GM21737 (cell line): ENCODE measurements around the gene BANP.
"Not testable (repeated sequence)": the region's sequence is repeated elsewhere in the genome, so short reads cannot be mapped to it uniquely, and the experiment has no call there.

Source experiments
- ATAC-seq: cut with Tn5 transposase; IDR thresholded peaks from one replicate; pipeline ENCODE4 v1.9.1; 2021; ENCODE audit warnings: mild to moderate bottlenecking, moderate library complexity; ENCODE audit not compliant: unreplicated experiment

Gene BANP

GRCh38 chr16:88013766-88014251, 62.6 kb downstream of the BANP start:
- no peak for ATAC-seq

- ATAC-seq = no peak
Observed at GRCh38 chr16:88014252-88014781, 63.1 kb downstream of the BANP start.

- no peak for ATAC-seq
Observed at GRCh38 chr16:88014954-88015805, 63.9 kb downstream of the BANP start.

GRCh38 chr16:88015806-88016140, 64.5 kb downstream of the BANP start:
- no peak for ATAC-seq

- not testable (repeated sequence) for ATAC-seq
Observed at GRCh38 chr16:88016386-88016785, 65.2 kb downstream of the BANP start.

GRCh38 chr16:88016964-88017363, 65.7 kb downstream of the BANP start:
- no peak for ATAC-seq

GRCh38 chr16:88017587-88018101, 66.4 kb downstream of the BANP start:
- ATAC-seq = no peak

- not testable (repeated sequence) for ATAC-seq
Observed at GRCh38 chr16:88018382-88018781, 67.1 kb downstream of the BANP start.

GRCh38 chr16:88019041-88019820, 68.0 kb downstream of the BANP start:
- not testable (repeated sequence) for ATAC-seq

GRCh38 chr16:88019821-88020515, 68.7 kb downstream of the BANP start:
- ATAC-seq = no peak

- no peak for ATAC-seq
Observed at GRCh38 chr16:88020516-88020885, 69.3 kb downstream of the BANP start.

- ATAC-seq = not testable (repeated sequence)
Observed at GRCh38 chr16:88021041-88021970, 70.1 kb downstream of the BANP start.

GRCh38 chr16:88022076-88023042, 71.1 kb downstream of the BANP start:
- ATAC-seq = no peak

GRCh38 chr16:88023366-88023765, 72.1 kb downstream of the BANP start:
- ATAC-seq = no peak

GRCh38 chr16:88023786-88024185, 72.6 kb downstream of the BANP start:
- ATAC-seq = no peak

- ATAC-seq = not testable (repeated sequence)
Observed at GRCh38 chr16:88024491-88025085, 73.4 kb downstream of the BANP start.

- not testable (repeated sequence) for ATAC-seq
Observed at GRCh38 chr16:88025086-88025492, 73.9 kb downstream of the BANP start.
